ENCODE results near the gene MMP11.

The MMP11 gene

DNA sequence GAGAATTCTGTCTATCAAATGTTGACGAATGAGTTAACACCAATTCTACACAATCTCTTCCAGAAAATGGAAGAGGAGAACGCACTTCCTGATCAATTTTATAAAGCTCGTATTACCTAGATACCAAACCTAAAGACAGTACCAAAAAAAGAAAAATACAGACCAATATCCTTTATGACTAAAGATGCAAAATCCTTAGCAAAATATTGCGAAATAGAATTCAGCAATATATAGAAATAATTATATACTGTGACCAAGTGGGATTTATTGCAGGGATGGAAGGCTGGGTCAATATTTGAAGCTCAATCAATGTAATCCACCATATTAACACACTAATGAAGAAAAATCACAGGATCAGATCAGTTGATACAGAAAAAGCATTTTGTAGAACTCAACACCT lies 39.7 kb downstream of the MMP11 start:
- DNase-seq (ENCODE audit: low read depth) = no peak
- no peak overlapping the region for H3K4me3 ChIP-seq (ENCODE audit: control insufficient read depth, low read depth, low read length)
- no peak for TF ChIP-seq CTCF (conservative IDR thresholded peaks at IDR 0.05; ENCODE audit: control insufficient read depth, insufficient read depth, low read depth, low read length)

DNA sequence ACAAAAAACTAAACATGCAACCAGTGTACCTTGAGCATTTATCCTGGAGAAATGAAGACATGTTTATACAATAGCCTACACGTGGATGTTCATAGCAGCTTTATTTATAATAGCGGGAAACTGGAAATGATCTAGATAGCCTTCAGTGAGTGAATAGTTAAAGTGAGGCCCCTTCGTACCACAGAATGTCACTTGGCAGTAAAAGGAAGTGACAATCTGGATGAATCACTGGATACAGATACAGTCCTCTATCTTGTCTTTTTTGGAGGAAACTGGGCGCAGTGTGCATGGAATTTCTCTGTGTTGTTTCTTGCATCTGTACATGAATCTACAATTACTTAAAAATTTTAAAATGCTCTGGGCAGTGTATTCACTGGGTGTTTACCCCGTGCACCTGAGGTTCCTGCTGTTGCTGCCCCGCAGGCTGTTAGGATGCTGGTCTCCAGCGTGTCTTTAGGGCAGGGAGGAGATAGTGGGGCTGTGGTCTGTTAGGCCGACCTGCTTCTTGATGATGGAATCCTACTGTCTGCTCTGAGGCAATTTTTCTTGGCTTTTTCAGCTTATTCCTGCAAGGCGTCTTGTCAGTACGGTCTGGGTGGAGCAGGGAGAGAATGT lies 43.0 kb downstream of the MMP11 start:
- TF ChIP-seq CTCF (conservative IDR thresholded peaks at IDR 0.05; ENCODE audit: control insufficient read depth, insufficient read depth, low read depth, low read length) = no peak
- no peak overlapping the region for H3K4me3 ChIP-seq (ENCODE audit: control insufficient read depth, low read depth, low read length)
- no peak for DNase-seq (ENCODE audit: low read depth)

DNA sequence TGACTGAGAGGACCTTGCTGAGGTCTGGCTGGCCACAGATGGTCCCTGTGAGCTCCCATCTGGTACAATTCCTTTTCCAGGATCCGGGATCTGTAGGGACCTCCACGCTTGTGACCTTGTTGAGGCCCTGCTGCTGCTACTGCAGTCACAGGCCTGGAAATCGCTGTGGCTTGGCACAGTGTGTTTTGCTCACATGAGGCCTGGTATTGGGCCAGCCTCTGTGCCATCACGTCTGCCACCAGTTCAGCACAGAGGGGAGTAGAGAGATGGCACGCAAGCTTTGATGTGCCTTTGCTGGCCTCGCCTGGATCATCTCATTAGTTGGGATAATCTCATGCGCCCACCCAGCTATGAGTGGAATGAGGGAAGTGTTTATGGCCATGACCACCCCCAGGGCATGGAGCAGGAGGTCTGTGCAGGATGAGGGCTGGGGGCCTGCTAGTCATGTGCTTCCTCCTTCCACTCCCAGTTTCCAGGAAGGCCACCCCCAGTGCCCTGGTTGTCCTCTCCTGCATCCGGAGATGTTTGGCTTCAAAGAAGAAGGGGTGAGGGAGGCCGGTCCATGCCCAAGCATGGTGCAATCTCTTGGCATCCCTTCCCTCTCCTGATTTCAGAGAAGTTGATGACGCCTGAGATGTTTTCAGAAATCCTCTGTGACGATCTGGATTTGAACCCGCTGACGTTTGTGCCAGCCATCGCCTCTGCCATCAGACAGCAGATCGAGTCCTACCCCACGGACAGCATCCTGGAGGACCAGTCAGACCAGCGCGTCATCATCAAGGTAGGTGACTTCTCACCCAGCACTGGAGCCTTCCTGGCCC lies 43.7 kb downstream of the MMP11 start:
- TF ChIP-seq CTCF (conservative IDR thresholded peaks at IDR 0.05; ENCODE audit: control insufficient read depth, insufficient read depth, low read depth, low read length) = no peak
- no peak overlapping the region for H3K4me3 ChIP-seq (ENCODE audit: control insufficient read depth, low read depth, low read length)
- DNase-seq (ENCODE audit: low read depth) = no peak

GRCh38 chr22:23817146-23817545 lies 44.5 kb downstream of the MMP11 start:
- DNase-seq (ENCODE audit: low read depth) = no peak
- TF ChIP-seq CTCF (conservative IDR thresholded peaks at IDR 0.05; ENCODE audit: control insufficient read depth, insufficient read depth, low read depth, low read length) = no peak
- no peak overlapping the region for H3K4me3 ChIP-seq (ENCODE audit: control insufficient read depth, low read depth, low read length)

- DNase-seq (ENCODE audit: low read depth) = no peak
- no peak for TF ChIP-seq CTCF (conservative IDR thresholded peaks at IDR 0.05; ENCODE audit: control insufficient read depth, insufficient read depth, low read depth, low read length)
- H3K4me3 ChIP-seq (ENCODE audit: control insufficient read depth, low read depth, low read length) = no peak overlapping the region
These were observed 45.9 kb downstream of the MMP11 start for GRCh38 chr22:23818541-23818940.

GRCh38 chr22:23820748-23821211 lies 48.1 kb downstream of the MMP11 start:
- H3K4me3 ChIP-seq (ENCODE audit: control insufficient read depth, low read depth, low read length) = no peak overlapping the region
- no peak for TF ChIP-seq CTCF (conservative IDR thresholded peaks at IDR 0.05; ENCODE audit: control insufficient read depth, insufficient read depth, low read depth, low read length)
- DNase-seq (ENCODE audit: low read depth) = no peak
